HepG2 (cell line): ENCODE measurements around the gene SHBG. TPM values are rescaled to one million over a fixed set of nuclear protein-coding genes. Genes with fewer than 3 reads are reported as not detected.

Experiments used
- ARID2 ChIP-seq: sonication (generic); formaldehyde crosslinking; IDR thresholded peaks from 2 replicates; pipeline ENCODE4 v1.8.1; 2022; ENCODE audit warnings: mild to moderate bottlenecking, missing genetic modification reagents, borderline replicate concordance
- FOXA1 ChIP-seq, 2 experiments: fragments of 450-650 bp in 1 of 2; sonication (generic) in 1 of 2; formaldehyde crosslinking in 1 of 2; IDR thresholded peaks; 2 replicates each; pipeline versions ENCODE4 v1.4.0 to v1.6.1; 2016 to 2020; ENCODE audit warnings: missing genetic modification reagents in 1 of 2
- FOXO1 ChIP-seq: sonication (generic); formaldehyde crosslinking; IDR thresholded peaks from 2 replicates; pipeline ENCODE4 v1.4.0; 2020; ENCODE audit warnings: missing genetic modification reagents
- MBNL3 ChIP-seq: fragments of 250-450 bp; sonication (Bioruptor Pico); conservative IDR thresholded peaks from 2 replicates; pipeline ENCODE4 v1.8.0; 2022; ENCODE audit warnings: mild to moderate bottlenecking, inconsistent platforms
- SMYD3 ChIP-seq: sonication (generic); formaldehyde crosslinking; IDR thresholded peaks from 2 replicates; pipeline ENCODE4 v1.8.1; 2023; ENCODE audit warnings: mild to moderate bottlenecking, missing genetic modification reagents
- WIZ ChIP-seq: sonication (generic); formaldehyde crosslinking; IDR thresholded peaks from 2 replicates; pipeline ENCODE4 v1.5.1; 2020; ENCODE audit warnings: mild to moderate bottlenecking, missing genetic modification reagents
- ZFP1 ChIP-seq: IDR thresholded peaks from 2 replicates; pipeline ENCODE4 v1.6.1; 2016
- ZFP62 ChIP-seq: sonication (generic); formaldehyde crosslinking; IDR thresholded peaks from 2 replicates; pipeline ENCODE4 v1.4.0; 2020; ENCODE audit warnings: missing genetic modification reagents
- ZIK1 ChIP-seq: sonication (generic); formaldehyde crosslinking; IDR thresholded peaks from 2 replicates; pipeline ENCODE4 v1.5.0; 2020; ENCODE audit warnings: mild to moderate bottlenecking, low read depth, missing genetic modification reagents, borderline replicate concordance
- ZKSCAN5 ChIP-seq: sonication (generic); formaldehyde crosslinking; IDR thresholded peaks from 2 replicates; pipeline ENCODE4 v1.5.1; 2020; ENCODE audit warnings: mild to moderate bottlenecking, missing genetic modification reagents
- ZNF460 ChIP-seq: sonication (generic); formaldehyde crosslinking; IDR thresholded peaks from 2 replicates; pipeline ENCODE4 v1.5.1; 2020; ENCODE audit warnings: missing genetic modification reagents, mild to moderate bottlenecking, borderline replicate concordance
- ZSCAN12 ChIP-seq: sonication (generic); formaldehyde crosslinking; IDR thresholded peaks from 2 replicates; pipeline ENCODE4 v1.9.0; 2021; ENCODE audit warnings: mild to moderate bottlenecking, missing genetic modification reagents
- polyA plus RNA-seq, 8 experiments: library from polyadenylated mRNA; depleted of rRNA in 3 of 8; stranded (reverse) in 7 of 8; unstranded in 1 of 8; fragments of >200 nt; fragmentation: Illumina TruSeq in 4 of 8; extraction: Trizol in 4 of 8; gene quantifications; 2 replicates each; pipeline versions ENCODE4 v1.2.1 to v1.2.3, GENCODE V29; 2011 to 2016; ENCODE audit warnings: low read depth in 4 of 8, missing spikeins in 1 of 8, mixed read lengths in 1 of 8; ENCODE audit not compliant: insufficient read depth in 1 of 8
- total RNA-seq, 5 experiments: library from RNA; depleted of rRNA; stranded (reverse); fragments of >200 nt; fragmentation: Illumina TruSeq; extraction: Trizol; gene quantifications; 2 replicates each; pipeline ENCODE4 v1.2.3, GENCODE V29; 2016; ENCODE audit warnings: low read depth in 1 of 5
- TF ChIP-seq, protein P1 (sequence below): IDR thresholded peaks from 2 replicates; pipeline ENCODE4 v1.6.1; 2012; ENCODE audit warnings: low read length, improper control_type of control experiment
- TF ChIP-seq, protein P2 (sequence below): sonication (generic); formaldehyde crosslinking; IDR thresholded peaks from 2 replicates; pipeline ENCODE4 v1.4.0; 2020; ENCODE audit warnings: missing genetic modification reagents
- TF ChIP-seq, protein P3 (sequence below): sonication (generic); formaldehyde crosslinking; conservative IDR thresholded peaks from 2 replicates; pipeline ENCODE4 v1.4.0; 2020; ENCODE audit warnings: missing genetic modification reagents
- TF ChIP-seq, protein P4 (sequence below): sonication (generic); formaldehyde crosslinking; IDR thresholded peaks from 2 replicates; pipeline ENCODE4 v1.5.0; 2020; ENCODE audit warnings: mild to moderate bottlenecking, missing genetic modification reagents, borderline replicate concordance
- TF ChIP-seq, protein P5 (sequence below): sonication (generic); formaldehyde crosslinking; IDR thresholded peaks from 2 replicates; pipeline ENCODE4 v1.9.0; 2021; ENCODE audit warnings: missing genetic modification reagents, borderline replicate concordance

SHBG gene
- total and polyA plus RNA-seq, 2 of the 13 experiments (the other 11 are each of a cell fraction or from before 2014, with no cell fraction given) = 4.0 to 6.1 TPM

DNA sequence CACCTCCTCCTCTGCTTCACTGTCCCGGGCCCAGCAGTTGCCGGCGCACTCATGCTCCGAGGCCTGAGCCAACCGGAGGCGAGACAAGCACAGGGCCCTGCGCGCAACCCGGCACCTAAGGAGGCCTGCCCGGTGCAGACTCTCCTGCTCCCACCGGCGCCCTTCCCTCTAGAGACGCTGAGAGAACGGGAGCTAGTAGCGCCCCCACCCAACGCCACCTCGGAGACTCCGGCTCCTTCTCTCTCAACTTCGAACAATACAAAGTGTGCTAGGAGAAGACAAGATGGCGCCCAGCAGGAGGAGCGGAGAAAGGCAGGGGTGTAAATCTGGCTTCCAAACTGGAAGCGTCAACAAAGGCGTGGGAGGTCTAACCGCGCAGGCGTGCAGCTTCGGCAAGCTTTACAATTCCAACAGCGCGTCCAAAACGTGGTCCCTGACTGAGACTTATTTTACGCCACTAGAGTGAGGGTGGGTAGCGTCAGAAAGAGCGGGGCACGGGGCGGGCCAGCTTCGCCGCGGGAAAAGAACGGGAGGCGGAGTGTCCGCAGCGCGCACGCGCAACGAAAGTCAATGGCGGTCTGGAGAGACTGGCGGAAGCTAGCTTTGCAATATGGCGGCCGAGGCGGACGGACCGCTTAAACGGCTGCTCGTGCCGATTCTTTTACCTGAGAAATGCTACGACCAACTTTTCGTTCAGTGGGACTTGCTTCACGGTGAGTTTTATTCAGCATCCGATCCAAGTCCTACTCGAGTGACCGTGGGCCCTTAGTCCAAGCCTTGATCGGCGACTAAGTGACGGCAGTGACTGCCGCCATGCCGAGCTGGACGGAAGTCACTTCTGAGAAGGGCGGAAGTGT lies 46.5 kb upstream of the SHBG start, which contains the start of gene MPDU1 (continued):
- TF ChIP-seq, protein P1, sequence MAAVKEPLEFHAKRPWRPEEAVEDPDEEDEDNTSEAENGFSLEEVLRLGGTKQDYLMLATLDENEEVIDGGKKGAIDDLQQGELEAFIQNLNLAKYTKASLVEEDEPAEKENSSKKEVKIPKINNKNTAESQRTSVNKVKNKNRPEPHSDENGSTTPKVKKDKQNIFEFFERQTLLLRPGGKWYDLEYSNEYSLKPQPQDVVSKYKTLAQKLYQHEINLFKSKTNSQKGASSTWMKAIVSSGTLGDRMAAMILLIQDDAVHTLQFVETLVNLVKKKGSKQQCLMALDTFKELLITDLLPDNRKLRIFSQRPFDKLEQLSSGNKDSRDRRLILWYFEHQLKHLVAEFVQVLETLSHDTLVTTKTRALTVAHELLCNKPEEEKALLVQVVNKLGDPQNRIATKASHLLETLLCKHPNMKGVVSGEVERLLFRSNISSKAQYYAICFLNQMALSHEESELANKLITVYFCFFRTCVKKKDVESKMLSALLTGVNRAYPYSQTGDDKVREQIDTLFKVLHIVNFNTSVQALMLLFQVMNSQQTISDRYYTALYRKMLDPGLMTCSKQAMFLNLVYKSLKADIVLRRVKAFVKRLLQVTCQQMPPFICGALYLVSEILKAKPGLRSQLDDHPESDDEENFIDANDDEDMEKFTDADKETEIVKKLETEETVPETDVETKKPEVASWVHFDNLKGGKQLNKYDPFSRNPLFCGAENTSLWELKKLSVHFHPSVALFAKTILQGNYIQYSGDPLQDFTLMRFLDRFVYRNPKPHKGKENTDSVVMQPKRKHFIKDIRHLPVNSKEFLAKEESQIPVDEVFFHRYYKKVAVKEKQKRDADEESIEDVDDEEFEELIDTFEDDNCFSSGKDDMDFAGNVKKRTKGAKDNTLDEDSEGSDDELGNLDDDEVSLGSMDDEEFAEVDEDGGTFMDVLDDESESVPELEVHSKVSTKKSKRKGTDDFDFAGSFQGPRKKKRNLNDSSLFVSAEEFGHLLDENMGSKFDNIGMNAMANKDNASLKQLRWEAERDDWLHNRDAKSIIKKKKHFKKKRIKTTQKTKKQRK = no peak
- TF ChIP-seq FOXA1 (IDR thresholded peaks at IDR 0.05) (no peak), FOXA1 (CRISPR knock-in tag; IDR thresholded peaks at IDR 0.05) (peak; percentile 39; the same call in 1 of the 2 replicates), ZNF460 (no peak), ARID2 (CRISPR knock-in tag) (peak; percentile 77; the same call in 1 of the 2 replicates), WIZ (no peak; the same call in 1 of the 2 replicates), ZIK1 (CRISPR knock-in tag) (no peak), SMYD3 (CRISPR knock-in tag) (peak; percentile 59; the same call in 1 of the 2 replicates), ZSCAN12 (CRISPR knock-in tag) (no peak), ZFP62 (CRISPR knock-in tag) (no peak), ZKSCAN5 (CRISPR knock-in tag) (no peak), MBNL3 (CRISPR knock-in tag) (no peak), FOXO1 (CRISPR knock-in tag) (0 out of 2 replicates have a peak, but pooled peaks have one; percentile 21), ZFP1 (CRISPR knock-in tag) (no peak)
- TF ChIP-seq, protein P2, sequence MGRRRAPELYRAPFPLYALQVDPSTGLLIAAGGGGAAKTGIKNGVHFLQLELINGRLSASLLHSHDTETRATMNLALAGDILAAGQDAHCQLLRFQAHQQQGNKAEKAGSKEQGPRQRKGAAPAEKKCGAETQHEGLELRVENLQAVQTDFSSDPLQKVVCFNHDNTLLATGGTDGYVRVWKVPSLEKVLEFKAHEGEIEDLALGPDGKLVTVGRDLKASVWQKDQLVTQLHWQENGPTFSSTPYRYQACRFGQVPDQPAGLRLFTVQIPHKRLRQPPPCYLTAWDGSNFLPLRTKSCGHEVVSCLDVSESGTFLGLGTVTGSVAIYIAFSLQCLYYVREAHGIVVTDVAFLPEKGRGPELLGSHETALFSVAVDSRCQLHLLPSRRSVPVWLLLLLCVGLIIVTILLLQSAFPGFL = 0 out of 2 replicates have a peak, but pooled peaks have one; percentile 32
- TF ChIP-seq, protein P3, sequence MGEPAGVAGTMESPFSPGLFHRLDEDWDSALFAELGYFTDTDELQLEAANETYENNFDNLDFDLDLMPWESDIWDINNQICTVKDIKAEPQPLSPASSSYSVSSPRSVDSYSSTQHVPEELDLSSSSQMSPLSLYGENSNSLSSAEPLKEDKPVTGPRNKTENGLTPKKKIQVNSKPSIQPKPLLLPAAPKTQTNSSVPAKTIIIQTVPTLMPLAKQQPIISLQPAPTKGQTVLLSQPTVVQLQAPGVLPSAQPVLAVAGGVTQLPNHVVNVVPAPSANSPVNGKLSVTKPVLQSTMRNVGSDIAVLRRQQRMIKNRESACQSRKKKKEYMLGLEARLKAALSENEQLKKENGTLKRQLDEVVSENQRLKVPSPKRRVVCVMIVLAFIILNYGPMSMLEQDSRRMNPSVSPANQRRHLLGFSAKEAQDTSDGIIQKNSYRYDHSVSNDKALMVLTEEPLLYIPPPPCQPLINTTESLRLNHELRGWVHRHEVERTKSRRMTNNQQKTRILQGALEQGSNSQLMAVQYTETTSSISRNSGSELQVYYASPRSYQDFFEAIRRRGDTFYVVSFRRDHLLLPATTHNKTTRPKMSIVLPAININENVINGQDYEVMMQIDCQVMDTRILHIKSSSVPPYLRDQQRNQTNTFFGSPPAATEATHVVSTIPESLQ (CRISPR knock-in tag) = no peak
- TF ChIP-seq, protein P4, sequence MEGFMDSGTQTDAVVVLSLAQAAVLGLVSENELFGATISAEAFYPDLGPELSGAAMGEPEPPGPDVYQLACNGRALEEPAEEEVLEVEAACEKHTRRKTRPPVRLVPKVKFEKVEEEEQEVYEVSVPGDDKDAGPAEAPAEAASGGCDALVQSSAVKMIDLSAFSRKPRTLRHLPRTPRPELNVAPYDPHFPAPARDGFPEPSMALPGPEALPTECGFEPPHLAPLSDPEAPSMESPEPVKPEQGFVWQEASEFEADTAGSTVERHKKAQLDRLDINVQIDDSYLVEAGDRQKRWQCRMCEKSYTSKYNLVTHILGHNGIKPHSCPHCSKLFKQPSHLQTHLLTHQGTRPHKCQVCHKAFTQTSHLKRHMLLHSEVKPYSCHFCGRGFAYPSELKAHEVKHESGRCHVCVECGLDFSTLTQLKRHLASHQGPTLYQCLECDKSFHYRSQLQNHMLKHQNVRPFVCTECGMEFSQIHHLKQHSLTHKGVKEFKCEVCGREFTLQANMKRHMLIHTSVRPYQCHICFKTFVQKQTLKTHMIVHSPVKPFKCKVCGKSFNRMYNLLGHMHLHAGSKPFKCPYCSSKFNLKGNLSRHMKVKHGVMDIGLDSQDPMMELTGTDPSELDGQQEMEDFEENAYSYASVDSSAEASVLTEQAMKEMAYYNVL (CRISPR knock-in tag) = no peak
- TF ChIP-seq, protein P5, sequence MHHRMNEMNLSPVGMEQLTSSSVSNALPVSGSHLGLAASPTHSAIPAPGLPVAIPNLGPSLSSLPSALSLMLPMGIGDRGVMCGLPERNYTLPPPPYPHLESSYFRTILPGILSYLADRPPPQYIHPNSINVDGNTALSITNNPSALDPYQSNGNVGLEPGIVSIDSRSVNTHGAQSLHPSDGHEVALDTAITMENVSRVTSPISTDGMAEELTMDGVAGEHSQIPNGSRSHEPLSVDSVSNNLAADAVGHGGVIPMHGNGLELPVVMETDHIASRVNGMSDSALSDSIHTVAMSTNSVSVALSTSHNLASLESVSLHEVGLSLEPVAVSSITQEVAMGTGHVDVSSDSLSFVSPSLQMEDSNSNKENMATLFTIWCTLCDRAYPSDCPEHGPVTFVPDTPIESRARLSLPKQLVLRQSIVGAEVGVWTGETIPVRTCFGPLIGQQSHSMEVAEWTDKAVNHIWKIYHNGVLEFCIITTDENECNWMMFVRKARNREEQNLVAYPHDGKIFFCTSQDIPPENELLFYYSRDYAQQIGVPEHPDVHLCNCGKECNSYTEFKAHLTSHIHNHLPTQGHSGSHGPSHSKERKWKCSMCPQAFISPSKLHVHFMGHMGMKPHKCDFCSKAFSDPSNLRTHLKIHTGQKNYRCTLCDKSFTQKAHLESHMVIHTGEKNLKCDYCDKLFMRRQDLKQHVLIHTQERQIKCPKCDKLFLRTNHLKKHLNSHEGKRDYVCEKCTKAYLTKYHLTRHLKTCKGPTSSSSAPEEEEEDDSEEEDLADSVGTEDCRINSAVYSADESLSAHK = no peak
